ENCODE measurements around the gene PYGL.
"Not testable (repeated sequence)": the region's sequence is repeated elsewhere in the genome, so short reads cannot be mapped to it uniquely, and the experiment has no call there.

Gene PYGL

DNA sequence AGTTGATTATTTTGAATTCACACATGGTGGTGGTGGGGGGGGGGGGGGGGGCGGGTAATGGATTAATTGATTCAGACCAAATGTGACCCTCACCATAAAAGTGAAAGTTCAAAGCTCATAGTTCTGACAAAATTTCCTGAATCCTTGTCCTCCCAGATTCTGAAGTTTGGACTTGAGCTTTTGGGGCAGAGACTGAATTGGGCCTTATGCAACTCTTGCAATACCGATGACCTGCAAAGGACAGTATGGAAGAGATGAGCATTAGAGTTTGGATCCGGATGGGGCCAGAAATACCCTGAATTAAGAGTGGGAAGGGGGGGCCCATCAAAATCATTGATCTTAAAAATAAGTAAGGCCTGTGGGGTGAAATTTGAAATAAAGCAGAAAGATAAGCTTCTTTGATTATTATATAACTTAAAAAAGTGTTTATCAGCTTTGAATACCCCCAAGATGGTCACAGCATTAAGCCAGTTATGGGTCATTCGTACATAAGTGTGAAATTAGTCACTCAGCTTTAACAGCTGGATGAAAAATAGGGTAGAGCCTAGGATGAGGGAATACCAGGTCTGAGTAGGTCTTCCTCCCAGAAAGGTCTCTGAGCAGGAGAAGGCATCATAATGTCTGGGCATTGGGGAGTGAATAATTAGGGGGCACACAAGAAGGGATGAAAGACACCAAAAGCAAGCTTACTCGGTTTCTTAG is 2.1 kb upstream of the PYGL start:
- H3K27me3 ChIP-seq (ENCODE audit: insufficient read depth, poor library complexity, severe bottlenecking) = no peaks in the 10 kb centered on the region
- H3K4me3 ChIP-seq (replicated peaks; ENCODE audit: insufficient read depth, low read length) = no peak overlapping the region
- no peak overlapping the region for H3K27ac ChIP-seq (replicated peaks)
- DNase-seq (ENCODE audit: low read depth in 1 of 2, low spot score in 1 of 2) = no peak
- TF ChIP-seq SPI1 (IDR thresholded peaks at IDR 0.05; ENCODE audit: borderline replicate concordance, low read depth) = no peak
- no peak for TF ChIP-seq GABPA (IDR thresholded peaks at IDR 0.05; ENCODE audit: low read depth)
- TF ChIP-seq, protein P1, sequence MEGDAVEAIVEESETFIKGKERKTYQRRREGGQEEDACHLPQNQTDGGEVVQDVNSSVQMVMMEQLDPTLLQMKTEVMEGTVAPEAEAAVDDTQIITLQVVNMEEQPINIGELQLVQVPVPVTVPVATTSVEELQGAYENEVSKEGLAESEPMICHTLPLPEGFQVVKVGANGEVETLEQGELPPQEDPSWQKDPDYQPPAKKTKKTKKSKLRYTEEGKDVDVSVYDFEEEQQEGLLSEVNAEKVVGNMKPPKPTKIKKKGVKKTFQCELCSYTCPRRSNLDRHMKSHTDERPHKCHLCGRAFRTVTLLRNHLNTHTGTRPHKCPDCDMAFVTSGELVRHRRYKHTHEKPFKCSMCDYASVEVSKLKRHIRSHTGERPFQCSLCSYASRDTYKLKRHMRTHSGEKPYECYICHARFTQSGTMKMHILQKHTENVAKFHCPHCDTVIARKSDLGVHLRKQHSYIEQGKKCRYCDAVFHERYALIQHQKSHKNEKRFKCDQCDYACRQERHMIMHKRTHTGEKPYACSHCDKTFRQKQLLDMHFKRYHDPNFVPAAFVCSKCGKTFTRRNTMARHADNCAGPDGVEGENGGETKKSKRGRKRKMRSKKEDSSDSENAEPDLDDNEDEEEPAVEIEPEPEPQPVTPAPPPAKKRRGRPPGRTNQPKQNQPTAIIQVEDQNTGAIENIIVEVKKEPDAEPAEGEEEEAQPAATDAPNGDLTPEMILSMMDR (IDR thresholded peaks at IDR 0.05; ENCODE audit: insufficient read depth, low read length) = no peak
- TF ChIP-seq, protein P2, sequence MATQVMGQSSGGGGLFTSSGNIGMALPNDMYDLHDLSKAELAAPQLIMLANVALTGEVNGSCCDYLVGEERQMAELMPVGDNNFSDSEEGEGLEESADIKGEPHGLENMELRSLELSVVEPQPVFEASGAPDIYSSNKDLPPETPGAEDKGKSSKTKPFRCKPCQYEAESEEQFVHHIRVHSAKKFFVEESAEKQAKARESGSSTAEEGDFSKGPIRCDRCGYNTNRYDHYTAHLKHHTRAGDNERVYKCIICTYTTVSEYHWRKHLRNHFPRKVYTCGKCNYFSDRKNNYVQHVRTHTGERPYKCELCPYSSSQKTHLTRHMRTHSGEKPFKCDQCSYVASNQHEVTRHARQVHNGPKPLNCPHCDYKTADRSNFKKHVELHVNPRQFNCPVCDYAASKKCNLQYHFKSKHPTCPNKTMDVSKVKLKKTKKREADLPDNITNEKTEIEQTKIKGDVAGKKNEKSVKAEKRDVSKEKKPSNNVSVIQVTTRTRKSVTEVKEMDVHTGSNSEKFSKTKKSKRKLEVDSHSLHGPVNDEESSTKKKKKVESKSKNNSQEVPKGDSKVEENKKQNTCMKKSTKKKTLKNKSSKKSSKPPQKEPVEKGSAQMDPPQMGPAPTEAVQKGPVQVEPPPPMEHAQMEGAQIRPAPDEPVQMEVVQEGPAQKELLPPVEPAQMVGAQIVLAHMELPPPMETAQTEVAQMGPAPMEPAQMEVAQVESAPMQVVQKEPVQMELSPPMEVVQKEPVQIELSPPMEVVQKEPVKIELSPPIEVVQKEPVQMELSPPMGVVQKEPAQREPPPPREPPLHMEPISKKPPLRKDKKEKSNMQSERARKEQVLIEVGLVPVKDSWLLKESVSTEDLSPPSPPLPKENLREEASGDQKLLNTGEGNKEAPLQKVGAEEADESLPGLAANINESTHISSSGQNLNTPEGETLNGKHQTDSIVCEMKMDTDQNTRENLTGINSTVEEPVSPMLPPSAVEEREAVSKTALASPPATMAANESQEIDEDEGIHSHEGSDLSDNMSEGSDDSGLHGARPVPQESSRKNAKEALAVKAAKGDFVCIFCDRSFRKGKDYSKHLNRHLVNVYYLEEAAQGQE (IDR thresholded peaks at IDR 0.05; ENCODE audit: insufficient replicate concordance, low read depth) = no peak
- no peak for TF ChIP-seq POLR2AphosphoS5 (IDR thresholded peaks at IDR 0.05; ENCODE audit: low read depth)

DNA sequence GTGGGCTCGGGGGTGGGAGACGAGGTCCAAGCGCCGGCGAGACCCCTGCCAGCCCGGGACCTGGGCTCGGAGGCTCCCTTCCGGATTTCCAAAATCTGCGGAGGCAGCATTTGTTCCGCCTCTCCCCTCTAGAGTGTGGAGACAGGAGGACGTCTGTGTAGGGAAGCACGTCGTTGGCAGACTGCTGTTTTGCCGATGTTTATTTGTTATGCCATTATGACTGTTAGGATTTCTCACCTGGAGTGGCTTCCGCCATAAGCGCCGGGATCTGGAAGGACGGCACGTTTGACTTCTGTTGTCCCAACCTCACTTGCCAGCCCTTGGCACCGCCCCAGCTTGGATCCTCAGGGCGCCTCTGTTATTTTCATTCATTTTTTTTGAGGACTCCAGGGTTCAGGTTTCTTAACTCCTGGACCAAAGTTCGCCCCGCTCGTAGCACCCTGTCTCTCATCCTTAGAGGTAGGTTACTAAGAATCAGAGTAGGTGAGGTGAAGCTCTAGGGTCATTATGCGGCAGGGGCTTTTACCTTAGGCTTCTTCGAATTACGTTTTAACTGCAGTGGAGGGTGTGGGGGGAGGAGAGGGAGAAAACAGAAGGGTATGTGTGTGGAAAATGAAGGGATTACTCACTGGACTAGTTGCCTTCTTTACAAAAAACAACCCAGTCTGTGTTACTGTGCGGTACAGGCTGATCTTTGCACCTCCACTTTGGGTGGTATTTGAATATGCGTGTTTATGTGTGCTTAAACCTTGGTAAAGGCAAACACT is 547 bp upstream of the PYGL start:
- H3K4me3 ChIP-seq (replicated peaks; ENCODE audit: insufficient read depth, low read length) = peak overlapping the region; percentile 88
- TF ChIP-seq, protein P2 (IDR thresholded peaks at IDR 0.05; ENCODE audit: insufficient replicate concordance, low read depth) = no peak
- TF ChIP-seq, protein P1 (IDR thresholded peaks at IDR 0.05; ENCODE audit: insufficient read depth, low read length) = no peak
- TF ChIP-seq SPI1 (IDR thresholded peaks at IDR 0.05; ENCODE audit: borderline replicate concordance, low read depth) (no peak), GABPA (IDR thresholded peaks at IDR 0.05; ENCODE audit: low read depth) (no peak), POLR2AphosphoS5 (IDR thresholded peaks at IDR 0.05; ENCODE audit: low read depth) (no peak)
- H3K27ac ChIP-seq (replicated peaks) = peak overlapping the region; percentile 82
- no peaks in the 10 kb centered on the region for H3K27me3 ChIP-seq (ENCODE audit: insufficient read depth, poor library complexity, severe bottlenecking)
- DNase-seq (ENCODE audit: low read depth in 1 of 2, low spot score in 1 of 2) = no peak

GRCh38 chr14:50943261-50943942 is 881 bp downstream of the PYGL start:
- TF ChIP-seq POLR2AphosphoS5 (IDR thresholded peaks at IDR 0.05; ENCODE audit: low read depth) (no peak), SPI1 (IDR thresholded peaks at IDR 0.05; ENCODE audit: borderline replicate concordance, low read depth) (no peak), GABPA (IDR thresholded peaks at IDR 0.05; ENCODE audit: low read depth) (no peak)
- TF ChIP-seq, protein P1 (IDR thresholded peaks at IDR 0.05; ENCODE audit: insufficient read depth, low read length) = no peak
- TF ChIP-seq, protein P2 (IDR thresholded peaks at IDR 0.05; ENCODE audit: insufficient replicate concordance, low read depth) = no peak
- Histone ChIP-seq H3K4me3 (replicated peaks; ENCODE audit: insufficient read depth, low read length) (peak overlapping the region; percentile 88), H3K27ac (replicated peaks) (peak overlapping the region; percentile 82), H3K27me3 (ENCODE audit: insufficient read depth, poor library complexity, severe bottlenecking) (no peaks in the 10 kb centered on the region)
- DNase-seq (ENCODE audit: low read depth in 1 of 2, low spot score in 1 of 2) = no peak

DNA sequence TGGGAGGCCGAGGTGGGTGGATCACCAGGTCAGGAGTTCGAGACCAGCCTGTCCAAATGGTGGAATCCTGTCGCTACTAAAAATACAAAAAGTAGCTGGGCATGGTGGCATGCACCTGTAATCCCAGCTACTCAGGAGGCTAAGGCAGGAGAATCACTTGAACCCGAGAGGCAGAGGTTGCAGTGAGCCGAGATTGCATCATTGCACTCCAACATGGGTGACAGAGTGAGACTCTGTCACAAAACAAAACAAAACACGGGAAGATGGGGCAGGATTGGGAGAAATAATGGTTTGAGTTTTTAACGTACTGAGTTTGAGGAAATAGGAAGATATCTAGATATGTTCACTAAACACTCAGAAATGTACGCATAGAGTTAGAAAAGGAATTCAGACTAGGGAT is 2.6 kb downstream of the PYGL start:
- H3K27me3 ChIP-seq (ENCODE audit: insufficient read depth, poor library complexity, severe bottlenecking); DNase-seq (ENCODE audit: low read depth in 1 of 2, low spot score in 1 of 2); H3K27ac ChIP-seq (replicated peaks); H3K4me3 ChIP-seq (replicated peaks; ENCODE audit: insufficient read depth, low read length): not testable (repeated sequence)

Measured in HL-60 (cell line).